A204.1 (cell line): ENCODE data around the gene ERCC2.
"Not testable (repeated sequence)": the region's sequence is repeated elsewhere in the genome, so short reads cannot be mapped to it uniquely, and the experiment has no call there.

Experiments
- FAIRE-seq: peaks from 2 replicates; lab custom pipeline; 2012; peaks lifted over from hg19 to GRCh38; lab: Jason Lieb, UNC

ERCC2 gene

DNA sequence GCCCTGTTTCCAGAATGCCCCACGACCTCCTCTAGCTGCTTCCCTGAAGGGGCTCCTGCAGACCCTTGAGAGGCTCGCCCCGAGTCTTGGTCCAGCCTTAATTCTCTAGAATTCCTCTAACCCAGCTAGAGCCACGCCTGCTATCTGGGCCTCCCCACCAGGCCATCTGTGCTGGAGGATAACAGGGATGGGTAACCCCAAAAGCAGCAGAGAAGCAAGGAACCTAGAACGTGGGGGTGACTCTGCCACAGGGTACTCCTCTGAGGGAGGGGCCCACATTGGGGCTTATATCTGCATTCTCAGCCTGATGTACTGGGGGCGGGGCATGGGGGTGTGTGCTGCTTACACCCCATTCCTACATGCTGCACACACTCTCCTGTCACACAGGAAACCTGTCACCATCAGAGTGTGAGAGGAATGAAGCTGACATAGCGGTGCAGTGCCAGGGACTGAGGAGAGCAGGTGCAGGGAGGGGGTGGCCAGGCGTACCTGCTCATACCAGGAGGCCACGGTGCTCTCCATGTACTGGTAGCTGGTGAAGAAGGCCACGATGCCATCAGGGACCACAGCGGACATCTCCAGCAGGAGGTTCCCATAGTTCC is 16.0 kb downstream of the ERCC2 start:
- no peak for FAIRE-seq

DNA sequence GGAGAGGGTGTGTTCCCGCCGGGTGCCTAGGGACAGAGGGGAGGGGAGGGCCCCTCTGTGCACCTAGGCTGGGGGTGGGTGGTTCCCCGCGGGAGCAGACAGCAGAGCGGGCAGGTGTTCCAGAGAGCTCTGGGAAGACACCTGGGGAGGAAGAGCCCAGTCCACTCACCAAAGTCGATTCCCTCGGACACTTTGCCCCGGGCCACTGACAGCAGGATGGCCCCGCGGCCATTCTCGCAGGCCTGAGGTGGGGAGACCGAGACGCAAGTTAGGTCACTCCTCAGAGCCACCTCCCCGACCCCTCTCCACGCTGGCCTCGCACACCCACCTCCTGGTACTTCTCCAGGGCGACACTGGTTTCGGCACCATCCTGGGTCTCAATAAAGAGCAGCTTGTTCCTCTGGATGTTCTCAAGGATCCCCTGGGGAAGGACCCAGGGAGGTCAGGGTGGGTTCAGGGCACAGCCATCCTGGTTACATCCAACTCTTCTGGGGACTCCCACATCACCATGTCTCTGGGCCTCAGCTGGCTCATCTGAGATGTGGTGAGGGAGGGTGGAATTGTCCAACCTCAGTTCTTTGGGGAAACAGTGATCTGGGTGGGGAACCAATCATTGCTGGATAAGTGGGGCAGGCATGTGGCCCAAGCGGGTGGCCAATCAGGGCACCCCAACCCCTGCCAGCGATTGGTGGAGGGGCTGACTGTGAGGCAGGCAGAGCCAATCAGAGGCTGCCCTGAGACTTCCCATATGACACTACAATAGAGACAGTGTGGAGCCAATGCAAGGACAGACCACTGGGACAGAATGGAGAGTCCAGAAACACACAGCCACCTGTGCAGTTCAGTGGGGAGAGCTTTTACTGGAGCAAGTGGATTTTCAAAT is 17.2 kb downstream of the ERCC2 start:
- FAIRE-seq: no peak

DNA sequence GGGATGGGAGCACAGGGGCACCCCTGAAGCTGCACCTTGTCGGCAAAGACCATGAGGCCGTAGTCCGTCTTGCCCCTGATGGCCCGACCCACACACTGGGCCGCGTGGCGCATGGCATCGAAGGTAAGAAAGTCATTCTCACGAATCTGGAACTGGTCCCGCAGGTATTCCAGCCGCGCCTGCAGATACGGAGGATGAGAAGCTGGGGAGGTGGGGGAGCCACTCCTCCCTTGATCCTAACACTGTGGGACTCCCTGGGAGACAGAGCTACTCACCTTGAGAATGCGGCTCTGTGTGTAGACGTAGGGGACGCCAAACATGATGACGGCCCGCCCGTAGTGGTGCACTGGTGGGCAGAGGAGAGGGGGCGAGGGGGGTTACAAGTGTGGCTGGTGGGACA is 17.9 kb downstream of the ERCC2 start:
- FAIRE-seq: no peak

DNA sequence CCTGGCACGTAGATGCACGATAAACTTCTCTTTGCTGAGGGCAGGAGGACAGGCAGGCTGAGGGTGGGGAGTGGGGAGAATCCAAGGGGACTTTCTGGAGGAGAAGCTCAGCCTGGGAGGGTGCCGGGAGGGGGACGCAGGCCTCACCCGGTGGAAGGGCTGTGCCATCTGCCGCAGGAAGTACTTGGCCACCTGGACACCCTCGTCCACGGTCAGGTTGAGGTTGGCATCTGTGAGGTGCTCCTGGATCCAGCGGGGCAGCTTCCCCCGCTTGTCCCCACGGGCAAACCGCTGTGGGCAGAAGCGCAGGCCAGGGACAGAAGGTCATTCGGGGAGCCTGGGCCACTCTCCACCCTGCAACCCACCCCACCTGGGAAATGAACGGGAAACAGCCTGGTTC is 18.3 kb downstream of the ERCC2 start:
- FAIRE-seq: no peak

DNA sequence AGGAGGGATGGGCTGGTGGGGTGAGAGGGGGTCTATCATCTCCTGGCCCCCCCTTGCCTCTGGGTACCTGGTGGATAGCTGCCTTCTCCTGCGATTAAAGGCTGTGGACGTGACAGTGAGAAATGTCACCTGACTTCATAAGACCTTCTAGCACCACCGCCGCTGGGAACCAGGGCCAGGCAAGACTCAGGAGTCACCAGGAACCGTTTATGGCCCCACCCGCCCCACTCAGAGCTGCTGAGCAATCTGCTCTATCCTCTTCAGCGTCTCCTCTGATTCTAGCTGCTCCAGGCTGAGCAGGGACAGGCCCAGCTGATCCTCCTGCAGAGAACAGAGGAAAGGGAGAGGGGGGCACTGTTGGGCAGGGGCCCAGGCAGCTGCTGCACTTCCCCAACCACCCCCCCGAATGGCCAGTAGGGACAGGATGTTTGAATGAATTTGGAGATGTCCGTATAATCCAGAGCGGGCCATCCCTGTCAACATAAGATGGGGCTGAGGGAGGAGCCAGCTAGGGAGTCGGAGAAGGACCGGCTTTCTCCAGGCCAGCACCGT is 18.9 kb downstream of the ERCC2 start:
- FAIRE-seq: no peak

DNA sequence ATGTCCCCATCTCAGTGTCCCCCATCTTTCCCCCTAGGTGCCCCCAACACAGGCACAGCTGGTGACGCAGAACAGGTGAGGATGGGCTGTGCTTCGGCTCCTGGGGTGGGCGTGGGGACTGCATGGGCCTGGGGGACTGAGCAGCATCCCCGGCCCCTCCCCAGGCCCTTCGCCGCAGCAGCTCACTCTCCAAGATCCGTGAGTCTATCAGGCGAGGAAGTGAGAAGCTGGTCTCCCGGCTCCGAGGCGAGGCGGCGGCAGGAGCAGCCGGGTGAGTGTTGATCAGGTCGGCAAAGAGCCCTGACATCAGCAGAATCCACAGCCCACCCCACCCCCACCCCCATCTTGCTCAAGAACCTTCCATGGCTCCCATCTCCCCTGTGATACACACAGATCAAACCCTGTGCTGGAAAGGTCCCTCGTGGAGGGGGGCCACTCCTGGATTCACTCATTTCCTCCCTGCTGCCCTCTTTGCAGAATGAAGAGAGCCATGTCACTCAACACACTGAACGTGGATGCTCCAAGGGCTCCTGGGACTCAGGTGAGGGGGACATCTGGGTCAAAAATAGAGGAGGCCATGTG is 19.8 kb downstream of the ERCC2 start:
- no peak for FAIRE-seq

DNA sequence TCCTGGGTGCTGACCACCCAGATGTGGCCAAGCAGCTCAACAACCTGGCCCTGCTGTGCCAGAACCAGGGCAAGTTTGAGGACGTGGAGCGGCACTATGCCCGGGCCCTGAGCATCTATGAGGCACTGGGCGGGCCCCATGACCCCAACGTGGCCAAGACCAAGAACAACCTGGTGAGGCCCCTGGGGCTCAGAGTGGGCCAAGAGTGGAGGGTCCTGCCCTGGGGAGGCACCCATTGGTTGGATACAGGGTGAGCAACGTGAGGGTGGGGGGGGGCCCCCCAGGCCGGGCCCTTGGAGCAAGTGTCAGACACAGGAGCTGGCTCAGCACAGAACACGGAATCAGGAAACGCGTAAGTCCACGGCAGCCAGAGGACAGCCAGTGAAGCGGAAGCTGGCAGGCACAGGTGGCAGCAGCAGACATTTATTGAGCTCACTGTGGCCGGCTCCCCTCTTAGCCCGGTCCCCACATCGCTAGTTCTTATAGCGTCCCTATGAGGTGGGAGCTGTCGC is 20.9 kb downstream of the ERCC2 start:
- no peak for FAIRE-seq

DNA sequence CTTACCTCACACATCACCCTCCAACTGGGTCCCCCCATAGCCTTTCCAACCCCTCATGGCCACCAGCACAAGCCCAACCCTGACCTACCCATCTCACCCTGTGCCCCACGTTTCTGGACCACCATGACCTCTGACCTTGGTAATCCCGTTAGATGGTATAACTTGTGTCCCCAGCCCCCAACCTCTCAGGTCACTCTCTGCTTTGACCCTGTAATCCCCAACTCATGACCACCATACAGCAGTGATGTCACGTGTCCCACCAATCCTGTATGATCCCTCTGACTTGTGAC is 21.3 kb downstream of the ERCC2 start:
- no peak for FAIRE-seq

DNA sequence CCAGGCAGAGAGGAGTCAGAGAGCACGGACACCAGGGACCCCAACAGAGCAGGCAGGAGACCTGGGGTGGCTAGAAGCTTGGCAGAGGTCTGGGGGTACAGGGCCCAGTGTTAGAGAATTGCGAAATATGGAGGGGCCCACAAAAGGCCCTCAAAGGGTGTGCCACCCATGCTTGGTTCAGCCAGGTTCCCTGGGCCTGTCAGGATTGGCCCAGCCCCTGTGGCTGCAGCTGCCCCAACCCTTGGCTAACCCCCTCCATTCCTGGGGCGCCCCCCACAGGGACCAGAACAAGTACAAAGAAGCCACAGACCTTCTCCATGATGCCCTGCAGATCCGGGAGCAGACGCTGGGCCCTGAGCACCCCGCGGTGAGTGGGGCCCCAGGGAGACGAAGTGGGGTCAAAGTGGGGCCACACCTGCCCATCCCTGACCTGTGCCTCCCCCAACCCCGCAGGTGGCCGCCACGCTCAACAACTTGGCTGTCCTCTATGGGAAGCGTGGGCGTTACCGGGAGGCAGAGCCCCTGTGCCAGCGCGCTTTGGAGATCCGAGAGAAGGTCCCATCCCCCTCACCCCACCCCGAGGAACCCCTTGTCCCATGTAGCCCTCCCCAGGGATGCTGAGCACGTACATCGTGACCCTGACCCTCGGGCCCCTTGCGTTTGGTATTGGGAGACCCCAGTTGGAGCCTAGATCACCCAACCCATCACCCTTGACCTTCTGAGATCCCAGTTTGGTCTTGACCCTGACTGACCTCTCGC is 21.8 kb downstream of the ERCC2 start:
- no peak for FAIRE-seq

DNA sequence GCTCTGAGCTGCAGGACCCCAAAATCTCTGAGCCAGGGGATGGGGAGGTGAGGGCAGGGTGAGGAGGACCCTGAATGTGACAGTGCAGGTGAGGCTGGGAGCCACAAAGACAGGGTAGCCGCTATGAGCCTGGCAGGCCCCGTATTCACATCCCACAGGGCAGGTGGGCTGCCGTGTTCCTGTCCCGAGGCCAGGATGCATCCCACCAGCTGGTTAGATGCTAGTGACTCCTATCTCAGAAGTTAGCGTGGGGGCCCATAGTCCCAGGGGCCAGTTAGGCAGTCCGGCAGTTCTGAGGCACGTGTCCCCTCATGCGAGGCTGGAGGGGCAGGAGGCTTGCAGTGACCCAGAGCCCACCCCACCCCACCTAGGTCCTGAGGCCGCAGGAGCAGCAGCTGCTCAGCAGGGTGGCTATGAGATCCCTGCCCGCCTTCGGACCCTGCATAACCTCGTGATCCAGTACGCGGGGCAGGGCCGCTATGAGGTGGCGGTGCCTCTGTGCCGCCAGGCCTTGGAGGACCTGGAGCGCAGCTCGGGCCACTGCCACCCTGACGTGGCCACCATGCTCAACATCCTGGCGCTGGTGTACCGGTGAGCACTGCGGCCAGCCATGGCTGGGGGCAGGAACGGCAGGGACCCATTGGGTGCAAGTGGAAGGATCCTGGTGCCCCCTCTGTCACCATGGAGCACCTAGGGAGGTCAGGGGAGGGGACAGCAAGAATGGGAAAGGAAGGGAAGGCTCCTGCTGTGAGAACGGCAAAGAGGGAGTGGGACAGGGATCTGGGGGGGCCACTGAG is 22.6 kb downstream of the ERCC2 start:
- no peak for FAIRE-seq

DNA sequence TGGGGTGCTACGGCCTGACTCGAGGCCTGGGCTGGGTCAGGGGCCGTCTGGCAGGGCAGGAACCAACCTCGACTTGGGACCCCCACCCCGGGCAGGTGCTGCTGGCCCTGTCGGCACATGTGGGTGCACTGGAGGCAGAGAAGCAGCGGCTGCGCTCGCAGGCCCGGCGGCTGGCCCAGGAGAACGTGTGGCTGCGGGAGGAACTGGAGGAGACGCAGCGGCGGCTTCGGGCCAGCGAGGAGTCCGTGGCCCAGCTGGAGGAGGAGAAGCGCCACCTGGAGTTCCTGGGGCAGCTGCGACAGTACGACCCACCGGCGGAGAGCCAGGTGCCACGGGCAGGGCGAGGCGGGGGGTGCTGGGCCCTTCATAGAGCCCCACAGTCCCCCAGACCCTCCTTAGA is 23.9 kb downstream of the ERCC2 start:
- no peak for FAIRE-seq

DNA sequence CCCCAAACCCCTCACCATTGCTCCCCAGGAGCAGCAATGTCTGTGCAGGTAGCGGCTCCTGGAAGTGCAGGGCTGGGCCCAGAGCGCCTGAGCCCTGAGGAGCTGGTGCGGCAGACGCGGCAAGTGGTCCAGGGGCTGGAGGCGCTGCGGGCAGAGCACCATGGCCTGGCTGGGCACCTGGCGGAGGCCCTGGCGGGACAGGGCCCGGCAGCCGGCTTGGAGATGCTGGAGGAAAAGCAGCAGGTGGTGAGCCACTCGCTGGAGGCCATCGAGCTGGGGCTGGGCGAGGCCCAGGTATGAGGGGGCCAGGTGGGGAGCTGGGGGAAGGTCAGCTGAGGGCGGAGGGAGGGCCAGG is 24.9 kb downstream of the ERCC2 start:
- no peak for FAIRE-seq

DNA sequence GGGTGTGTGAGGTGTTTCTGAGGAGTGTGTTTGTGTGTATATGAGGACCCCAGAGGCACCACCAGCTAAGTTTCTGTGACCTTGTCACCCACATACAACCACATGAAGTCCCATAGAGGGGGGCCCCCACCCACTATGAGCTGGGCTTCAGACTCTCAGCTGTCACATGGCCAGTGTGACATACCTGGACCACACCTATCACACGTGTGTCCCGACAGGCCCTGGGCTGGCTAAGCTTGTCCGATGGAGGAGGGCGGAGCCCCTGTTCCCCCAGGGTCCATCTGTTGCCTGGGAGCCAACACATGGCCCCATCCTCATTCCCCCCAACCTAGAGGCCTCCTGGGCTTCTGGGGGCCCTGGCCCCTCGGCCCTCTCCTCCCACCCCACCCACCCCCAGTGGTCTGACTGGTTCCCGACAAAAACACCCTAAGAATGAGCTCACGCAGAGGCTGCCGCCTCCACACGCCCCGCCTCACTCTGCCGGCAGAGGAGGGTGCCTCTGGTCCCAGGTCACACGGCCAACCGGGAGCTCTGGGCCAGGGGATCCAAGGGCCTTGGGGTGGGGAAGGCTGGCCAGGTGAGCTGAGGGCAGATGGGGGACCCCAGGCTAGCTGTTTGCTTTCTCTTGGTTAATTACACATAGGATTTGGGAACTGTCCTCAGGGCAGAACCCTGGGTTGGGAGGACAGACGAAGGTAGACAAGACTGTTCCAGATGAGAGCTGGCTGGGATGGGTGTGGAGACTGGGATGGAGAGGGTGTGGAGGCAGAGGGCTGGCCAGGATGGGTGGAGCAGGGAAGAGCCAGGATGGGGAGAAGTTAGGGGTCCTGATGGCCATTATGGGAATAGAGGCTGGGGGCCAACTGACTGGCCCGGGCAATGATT is 25.5 kb downstream of the ERCC2 start:
- no peak for FAIRE-seq

DNA sequence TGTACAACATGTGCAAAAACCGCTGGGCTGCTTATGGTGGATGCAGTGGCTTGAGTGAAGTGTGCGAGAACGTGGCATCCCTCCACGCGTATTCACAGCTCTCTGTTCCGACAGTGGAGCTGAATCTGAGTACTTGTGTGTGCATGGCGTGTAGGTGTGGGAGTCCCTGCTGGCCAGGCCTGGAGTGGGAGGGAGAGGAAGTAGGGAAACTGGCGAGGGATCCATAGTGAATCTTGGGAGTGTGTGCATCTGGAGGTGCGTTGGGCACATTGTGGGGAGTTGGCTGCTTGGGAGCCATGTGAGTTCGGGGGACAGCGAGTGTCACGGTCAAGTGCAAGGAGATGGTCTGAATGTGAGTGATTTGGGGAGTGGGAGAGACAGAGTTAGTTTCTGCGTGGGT is 27.5 kb downstream of the ERCC2 start:
- no peak for FAIRE-seq

DNA sequence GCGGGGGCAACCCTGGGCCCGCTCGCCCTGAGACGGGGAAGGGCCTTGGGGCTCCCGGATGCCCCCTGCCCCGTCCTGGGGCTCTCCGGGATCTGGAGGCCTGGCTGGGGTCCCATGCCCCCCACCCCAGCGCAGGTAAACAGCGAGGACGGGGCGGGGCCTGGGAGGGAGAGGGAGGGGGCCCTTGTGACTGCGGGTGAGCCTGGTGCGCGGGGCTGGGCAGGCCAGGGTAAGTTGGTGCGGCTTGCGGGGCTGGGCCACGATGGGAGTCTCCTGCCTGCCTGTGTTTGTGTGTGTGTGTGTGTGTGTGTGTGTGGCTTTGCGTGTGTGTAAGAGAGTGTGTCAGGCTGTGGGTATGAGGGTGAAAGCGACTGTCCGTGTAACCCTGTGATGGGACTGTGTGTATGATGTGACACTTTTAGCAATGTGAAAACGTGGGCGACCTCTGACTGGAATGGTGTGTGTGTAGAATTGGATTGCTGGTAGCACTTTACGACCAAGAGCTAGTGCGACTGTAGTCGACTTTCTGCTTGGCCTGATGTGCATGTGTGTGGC is 29.4 kb downstream of the ERCC2 start:
- FAIRE-seq: no peak

DNA sequence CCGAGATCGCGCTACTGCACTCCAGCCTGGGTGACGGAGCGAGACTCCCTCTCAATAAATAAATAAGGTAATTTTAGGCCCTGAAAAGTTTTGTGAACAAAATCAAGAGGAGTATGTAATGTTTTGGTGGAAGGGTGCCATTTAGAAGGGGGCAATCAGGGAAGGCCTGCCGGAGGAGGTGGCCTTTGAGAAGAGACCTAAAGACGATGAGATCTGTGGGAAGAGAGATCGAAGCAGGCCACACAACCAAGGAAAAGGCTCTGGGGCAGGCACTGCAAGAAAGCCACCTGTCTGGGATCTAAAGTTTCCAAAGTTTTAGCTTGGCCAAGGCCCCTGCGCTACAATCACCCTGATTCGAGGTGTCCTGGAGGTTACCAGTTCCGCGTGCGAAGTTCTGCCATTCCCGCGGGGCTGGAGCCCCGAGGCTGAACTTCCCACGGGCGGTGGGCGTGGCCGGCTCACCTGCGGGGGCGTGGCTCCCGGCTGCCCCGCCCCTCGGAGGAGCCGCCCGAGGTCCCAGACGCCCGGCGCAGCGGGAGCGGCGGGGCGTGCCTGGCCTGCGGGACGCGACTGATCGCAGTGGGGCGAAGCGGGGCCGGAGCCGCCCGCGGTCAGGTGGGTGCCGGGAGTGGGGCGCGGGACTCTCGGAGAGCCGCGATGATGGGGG is 30.0 kb downstream of the ERCC2 start, which contains the start of gene KLC3:
KLC3 (plus strand) TSS at position 519 of the 667 bp plus-strand sequence. CDS start 4,792 bp downstream, outside the sequence.
- no peak for FAIRE-seq

DNA sequence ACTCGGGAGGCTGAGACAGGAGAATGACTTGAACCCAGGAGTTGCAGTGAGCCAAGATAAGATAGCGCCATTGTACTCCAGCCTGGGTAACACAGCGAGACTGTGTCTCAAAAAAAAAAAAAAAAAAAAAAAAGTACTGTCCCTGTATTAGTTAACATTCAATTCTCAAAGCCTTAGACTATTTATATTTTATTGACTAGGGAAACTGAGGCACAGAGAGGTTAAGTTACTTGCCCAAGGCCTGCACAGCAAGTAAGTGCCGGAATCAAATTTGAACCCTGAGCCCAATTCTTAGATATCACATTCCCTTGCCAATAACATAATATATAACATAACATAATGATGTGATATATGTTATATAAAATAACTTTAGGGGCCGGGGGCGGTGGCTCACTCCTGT is 30.7 kb downstream of the ERCC2 start:
- FAIRE-seq: no peak

DNA sequence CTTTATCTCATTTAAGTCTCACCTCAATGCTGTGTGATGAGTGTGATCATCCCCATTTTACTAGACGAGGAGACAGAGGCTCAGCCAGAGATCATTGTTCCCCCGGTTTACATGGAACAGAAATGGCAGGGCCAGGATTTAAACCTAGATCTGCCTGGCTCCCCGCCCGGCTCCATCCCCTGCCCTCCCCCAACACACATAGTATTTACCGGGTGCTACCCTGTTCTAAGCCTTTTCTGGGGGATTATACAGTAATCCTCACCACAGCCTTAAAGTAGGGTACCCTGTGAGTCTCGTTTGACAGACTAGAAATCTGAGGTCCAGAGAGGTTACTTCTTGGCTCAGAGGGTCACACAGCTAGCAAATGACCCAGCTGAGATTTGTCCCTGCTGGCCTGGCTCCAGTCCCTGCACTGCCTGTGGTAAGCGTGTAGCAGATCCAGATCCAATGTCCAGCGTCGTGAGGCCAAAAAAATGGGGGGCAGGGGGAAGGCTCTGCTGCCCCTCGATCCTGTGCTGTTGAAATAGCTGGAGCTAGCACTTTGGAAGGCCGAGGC is 33.6 kb downstream of the ERCC2 start:
- no peak for FAIRE-seq

DNA sequence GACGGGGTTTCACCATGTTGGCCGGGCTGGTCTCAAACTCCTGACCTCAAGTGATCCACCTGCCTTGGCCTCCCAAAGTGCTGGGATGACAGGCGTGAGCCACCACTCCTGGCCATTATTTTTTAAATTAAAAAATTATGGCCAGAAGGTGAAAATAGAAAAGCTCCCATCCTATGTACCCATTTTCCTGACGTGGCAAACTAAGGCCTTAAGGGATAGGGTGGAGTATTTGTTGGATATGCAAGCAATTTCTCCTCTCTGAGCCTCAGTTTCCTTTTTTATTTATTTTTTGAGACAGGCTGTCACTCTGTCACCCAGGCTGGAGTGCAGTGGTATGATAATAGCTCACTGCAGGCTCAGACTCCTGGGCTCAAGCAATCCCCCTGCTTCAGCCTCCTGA is 35.5 kb downstream of the ERCC2 start:
- not testable (repeated sequence) for FAIRE-seq
